Measurements from ENCODE around the gene PACRG.

Gene PACRG

DNA sequence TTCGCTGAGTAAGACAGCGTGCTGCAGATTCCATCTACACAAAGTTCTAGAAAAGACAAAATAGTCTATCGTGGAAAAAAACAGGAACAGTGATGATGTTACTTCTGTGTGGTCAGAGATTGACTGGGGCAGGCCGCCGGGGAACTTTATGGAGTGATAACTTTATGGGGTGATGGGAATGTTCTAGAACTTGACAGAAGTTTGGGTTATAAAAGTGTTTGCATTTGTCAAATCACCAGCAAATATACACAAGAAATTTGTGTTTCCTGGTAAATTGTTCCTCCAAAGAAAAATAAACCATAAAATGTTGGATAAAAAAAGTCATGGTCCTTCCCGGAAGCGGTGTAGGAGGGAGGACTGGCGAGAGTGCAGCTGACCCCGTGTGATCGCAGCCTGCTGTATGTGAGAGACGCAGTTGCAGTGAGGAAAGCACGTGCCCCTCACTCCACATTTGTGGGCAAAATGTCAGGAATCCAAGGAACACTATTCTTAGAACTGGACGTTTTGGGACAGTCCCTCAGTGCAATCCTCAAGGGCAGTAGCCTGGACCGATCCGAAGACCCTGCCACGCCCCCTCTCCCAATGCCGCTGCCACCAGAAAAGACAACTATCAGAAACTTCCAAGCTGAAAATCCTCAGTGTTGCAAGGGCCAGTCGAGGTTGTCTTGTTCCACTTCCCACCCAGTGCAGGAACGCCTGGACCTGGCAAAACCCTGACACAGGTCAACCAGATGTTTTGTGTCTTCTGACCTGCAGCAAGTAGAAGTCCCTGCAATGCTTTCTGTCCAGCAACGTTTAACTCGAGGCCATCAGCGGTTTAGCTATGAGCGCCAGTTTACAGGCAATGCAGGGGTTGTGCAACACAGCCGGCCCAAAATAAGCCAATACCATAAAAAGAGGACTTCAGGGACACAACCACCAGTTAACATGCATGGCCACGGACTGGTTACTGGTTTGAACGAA is 606.2 kb downstream of the PACRG start:
- Mint-ChIP-seq H3K27me3 (peaks cover 25% of the 10 kb centered on the region), H3K9me3 (no peaks in the 10 kb centered on the region), H3K27ac (no peak overlapping the region), H3K36me3 (no peaks in the 10 kb centered on the region), H3K4me3 (no peak overlapping the region), H3K4me1 (peaks cover 3% of the 10 kb centered on the region)
- ATAC-seq (ENCODE audit: low read depth) (no peak), DNase-seq (ENCODE audit: low spot score in 2 of 2) (no peak)

DNA sequence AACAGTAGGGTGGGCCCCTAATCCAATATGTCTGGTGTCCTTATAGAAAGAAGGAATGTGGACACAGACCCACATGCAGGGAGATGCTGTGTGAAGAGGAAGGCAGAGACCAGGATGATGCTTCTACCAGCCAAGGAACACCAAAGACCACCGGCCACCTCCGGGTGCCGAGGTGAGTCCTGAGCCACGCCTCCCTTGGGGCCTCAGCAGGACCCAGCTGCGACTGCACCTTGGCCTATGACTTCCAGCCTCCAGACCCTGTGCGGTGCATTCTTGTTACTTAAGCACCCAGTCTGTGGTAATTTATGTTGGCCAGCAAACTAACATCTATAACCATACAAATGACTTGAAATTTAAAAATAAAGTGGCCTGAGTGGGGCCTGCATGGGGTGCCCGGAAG is 607.3 kb downstream of the PACRG start:
- Mint-ChIP-seq H3K27me3 (peaks cover 25% of the 10 kb centered on the region), H3K4me1 (peaks cover 3% of the 10 kb centered on the region), H3K4me3 (no peak overlapping the region), H3K36me3 (no peaks in the 10 kb centered on the region), H3K27ac (no peak overlapping the region), H3K9me3 (no peaks in the 10 kb centered on the region)
- no peak for DNase-seq (ENCODE audit: low spot score in 2 of 2)
- ATAC-seq (ENCODE audit: low read depth), result no peak

DNA sequence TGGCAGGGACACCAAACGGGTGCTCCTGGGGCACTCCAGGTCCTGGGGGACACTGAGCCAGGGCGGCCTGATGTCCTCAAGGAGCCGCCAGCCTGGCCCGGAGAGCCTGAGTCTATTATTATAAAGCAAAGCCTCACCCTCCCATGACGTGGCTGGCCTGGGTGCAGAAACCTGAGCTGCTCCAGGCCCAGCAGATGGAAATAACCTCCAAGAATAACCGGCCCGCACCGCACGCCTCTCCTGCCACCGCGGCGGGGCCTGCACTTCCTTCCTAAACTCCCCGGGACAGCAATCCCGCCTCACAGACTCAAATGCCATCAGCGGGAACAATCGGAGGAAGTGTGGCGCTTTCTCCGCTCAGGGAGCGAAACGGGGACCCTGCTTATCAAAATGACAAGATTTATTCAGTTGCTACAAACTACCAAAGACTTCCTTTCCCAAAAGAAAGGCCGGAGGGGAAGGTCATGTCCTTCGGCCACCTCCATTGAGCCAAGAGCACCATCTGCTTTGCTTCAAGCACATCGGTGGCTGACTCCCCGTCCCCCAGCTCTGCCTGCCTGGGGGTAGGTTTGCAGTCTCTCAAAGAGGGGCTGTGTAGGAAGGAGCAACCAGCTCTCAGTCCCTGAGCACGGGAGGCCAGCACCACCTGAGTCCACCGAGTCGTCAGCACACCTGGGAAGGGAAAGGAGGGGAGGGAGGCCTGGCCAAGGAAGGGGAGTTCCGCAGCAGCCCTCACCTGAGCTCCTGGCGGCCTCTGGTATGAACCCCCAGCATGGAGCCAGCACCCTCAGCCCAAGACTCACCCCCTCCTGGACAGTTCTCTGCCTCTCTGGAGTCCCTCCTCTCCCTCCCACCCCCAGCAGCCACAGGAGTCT is 608.1 kb downstream of the PACRG start:
- Mint-ChIP-seq H3K27me3 (peaks cover 27% of the 10 kb centered on the region), H3K27ac (no peak overlapping the region), H3K36me3 (no peaks in the 10 kb centered on the region), H3K4me1 (peaks cover 3% of the 10 kb centered on the region), H3K4me3 (no peak overlapping the region), H3K9me3 (no peaks in the 10 kb centered on the region)
- ATAC-seq (ENCODE audit: low read depth) (no peak), DNase-seq (ENCODE audit: low spot score in 2 of 2) (no peak)

DNA sequence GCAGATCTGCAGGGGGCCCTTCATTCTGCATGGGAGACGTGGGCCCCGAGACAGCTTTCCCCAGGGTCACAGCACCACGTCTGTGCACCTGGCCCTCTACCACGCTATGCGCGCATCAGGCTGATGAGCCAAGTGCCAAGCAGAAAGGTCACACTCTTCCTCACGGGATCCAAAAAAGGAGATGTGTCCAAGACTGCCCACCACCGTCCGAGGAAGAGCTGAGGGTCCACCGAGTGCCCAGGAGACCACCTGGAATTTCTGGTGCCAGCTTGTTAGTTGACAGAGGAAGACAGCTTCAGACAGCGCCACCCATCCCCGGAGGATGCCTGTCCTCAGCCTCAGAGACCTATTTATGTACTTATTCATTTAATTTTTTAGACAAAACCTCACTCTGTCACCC is 609.2 kb downstream of the PACRG start:
- Mint-ChIP-seq H3K36me3 (no peaks in the 10 kb centered on the region), H3K4me1 (peaks cover 3% of the 10 kb centered on the region), H3K4me3 (no peak overlapping the region), H3K27me3 (peaks cover 25% of the 10 kb centered on the region), H3K9me3 (no peaks in the 10 kb centered on the region), H3K27ac (no peak overlapping the region)
- ATAC-seq (ENCODE audit: low read depth), result no peak
- no peak for DNase-seq (ENCODE audit: low spot score in 2 of 2)

DNA sequence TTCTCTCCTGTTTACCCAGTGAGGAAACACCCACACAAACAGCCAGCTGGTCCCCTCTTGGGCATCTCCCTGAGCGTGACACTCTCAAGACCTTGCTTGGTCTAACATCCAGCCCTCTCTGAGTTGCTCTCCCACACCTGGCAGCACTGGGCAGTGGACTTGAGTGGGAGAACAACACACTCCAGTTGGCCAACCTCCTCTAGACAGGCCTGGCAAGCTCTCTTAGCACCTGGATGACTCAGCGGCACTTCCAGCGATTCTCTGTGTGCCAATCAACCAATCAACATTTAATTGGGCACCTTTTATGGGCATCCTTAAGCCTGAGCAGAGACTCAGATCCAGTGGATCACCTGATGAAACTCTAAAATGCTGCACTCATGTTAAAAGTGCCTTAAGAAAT is 610.2 kb downstream of the PACRG start:
- ATAC-seq (ENCODE audit: low read depth) (no peak), DNase-seq (ENCODE audit: low spot score in 2 of 2) (no peak)
- H3K27ac Mint-ChIP-seq, result no peak overlapping the region
- H3K9me3 Mint-ChIP-seq, result no peaks in the 10 kb centered on the region
- H3K36me3 Mint-ChIP-seq, result no peaks in the 10 kb centered on the region
- peaks cover 20% of the 10 kb centered on the region for H3K27me3 Mint-ChIP-seq
- peaks cover 3% of the 10 kb centered on the region for H3K4me1 Mint-ChIP-seq
- H3K4me3 Mint-ChIP-seq, result no peak overlapping the region

DNA sequence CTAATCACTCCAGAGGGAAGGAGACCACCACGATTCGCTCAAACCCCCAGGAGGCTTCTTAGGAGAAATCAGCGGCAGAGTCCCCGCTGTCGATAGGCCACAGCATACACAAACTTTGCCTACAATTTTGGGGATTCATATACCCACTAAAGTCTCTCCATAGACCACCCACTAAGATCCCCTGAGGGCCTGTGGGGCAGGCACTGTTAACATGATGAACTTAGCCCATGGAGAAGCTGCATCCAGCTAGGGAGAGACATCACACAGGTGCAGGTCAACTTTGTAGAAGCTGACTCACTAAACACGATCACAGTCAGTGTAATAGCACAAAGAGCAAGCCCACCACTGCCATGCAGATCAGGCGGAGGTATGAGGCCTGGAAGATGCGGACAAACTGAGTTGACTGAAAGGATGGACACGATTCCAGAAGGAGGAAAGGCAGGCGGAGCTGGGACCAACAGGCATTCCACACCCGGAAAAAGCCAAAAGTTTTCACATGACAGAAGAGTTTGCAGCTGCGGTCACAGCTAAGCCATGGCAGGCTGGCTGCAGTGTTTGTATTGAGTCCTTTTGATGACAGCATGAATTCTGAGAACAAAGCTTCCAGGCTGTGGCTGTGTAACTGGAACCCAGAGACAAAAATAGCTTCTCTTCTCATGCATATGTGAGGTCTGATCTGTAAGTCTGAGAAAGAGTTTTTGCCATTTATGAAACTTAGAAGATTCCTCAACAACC is 611.1 kb downstream of the PACRG start:
- peaks cover 19% of the 10 kb centered on the region for H3K27me3 Mint-ChIP-seq
- DNase-seq (ENCODE audit: low spot score in 2 of 2), result no peak
- no peak overlapping the region for H3K27ac Mint-ChIP-seq
- H3K9me3 Mint-ChIP-seq, result no peaks in the 10 kb centered on the region
- H3K36me3 Mint-ChIP-seq, result no peaks in the 10 kb centered on the region
- ATAC-seq (ENCODE audit: low read depth), result no peak
- H3K4me3 Mint-ChIP-seq, result no peak overlapping the region
- H3K4me1 Mint-ChIP-seq, result peaks cover 3% of the 10 kb centered on the region

DNA sequence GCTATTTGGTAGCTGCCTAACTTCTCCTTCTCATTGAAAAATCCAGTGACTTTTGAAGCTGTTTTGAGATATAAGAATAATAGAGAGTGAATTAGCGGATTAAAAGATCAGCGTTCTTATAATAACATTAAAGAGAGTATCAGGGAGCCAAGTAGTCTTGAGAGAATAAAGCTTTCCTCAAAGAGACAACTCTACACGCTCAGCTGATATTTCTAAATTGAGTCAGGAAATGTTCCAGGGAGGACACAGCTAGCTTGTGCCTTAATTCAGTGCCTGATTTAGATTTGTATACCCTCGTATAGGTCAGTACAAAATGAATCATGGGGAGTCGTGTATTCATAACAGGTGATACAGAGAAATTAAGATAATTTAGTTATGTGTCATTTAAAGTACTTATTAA is 611.7 kb downstream of the PACRG start:
- H3K36me3 Mint-ChIP-seq, result no peaks in the 10 kb centered on the region
- no peaks in the 10 kb centered on the region for H3K9me3 Mint-ChIP-seq
- H3K4me1 Mint-ChIP-seq, result peaks cover 3% of the 10 kb centered on the region
- no peak overlapping the region for H3K4me3 Mint-ChIP-seq
- ATAC-seq (ENCODE audit: low read depth) (no peak), DNase-seq (ENCODE audit: low spot score in 2 of 2) (no peak)
- H3K27ac Mint-ChIP-seq, result no peak overlapping the region
- H3K27me3 Mint-ChIP-seq, result peaks cover 16% of the 10 kb centered on the region

DNA sequence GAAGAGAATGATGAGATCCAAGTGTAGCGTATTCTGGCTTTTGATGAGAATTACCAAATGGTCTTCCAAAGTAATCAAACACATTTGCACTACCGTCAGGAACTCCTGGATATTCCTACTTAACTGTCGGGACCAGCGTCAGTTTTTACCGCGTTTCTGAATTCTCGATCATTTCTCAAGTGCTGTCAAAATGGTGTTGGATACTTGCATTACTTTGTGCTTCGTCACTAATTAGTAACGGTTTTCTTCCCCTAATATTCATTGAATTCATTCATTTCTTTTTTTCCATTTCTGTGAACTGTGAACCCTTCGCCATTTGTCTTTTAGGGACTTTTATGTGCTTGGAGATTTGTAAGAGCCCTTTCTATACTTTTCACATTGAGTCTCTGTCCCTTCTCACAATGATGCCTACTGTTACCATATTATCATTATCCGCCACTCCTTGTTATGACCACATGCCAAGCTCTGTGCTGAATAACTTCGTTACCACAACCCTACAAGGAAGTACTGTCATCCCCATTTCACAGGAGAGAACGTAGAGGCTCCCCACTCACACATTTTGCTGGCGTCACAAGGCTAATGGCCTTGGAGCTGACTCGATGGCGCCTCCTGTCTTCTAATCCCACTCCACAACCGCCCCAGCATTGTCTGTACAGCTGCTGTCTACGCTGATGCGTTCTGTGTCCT is 612.6 kb downstream of the PACRG start:
- Mint-ChIP-seq H3K27me3 (peaks cover 12% of the 10 kb centered on the region), H3K9me3 (no peaks in the 10 kb centered on the region), H3K4me1 (peaks cover 3% of the 10 kb centered on the region), H3K27ac (no peak overlapping the region), H3K36me3 (no peaks in the 10 kb centered on the region), H3K4me3 (no peak overlapping the region)
- ATAC-seq (ENCODE audit: low read depth) (no peak), DNase-seq (ENCODE audit: low spot score in 2 of 2) (no peak)

DNA sequence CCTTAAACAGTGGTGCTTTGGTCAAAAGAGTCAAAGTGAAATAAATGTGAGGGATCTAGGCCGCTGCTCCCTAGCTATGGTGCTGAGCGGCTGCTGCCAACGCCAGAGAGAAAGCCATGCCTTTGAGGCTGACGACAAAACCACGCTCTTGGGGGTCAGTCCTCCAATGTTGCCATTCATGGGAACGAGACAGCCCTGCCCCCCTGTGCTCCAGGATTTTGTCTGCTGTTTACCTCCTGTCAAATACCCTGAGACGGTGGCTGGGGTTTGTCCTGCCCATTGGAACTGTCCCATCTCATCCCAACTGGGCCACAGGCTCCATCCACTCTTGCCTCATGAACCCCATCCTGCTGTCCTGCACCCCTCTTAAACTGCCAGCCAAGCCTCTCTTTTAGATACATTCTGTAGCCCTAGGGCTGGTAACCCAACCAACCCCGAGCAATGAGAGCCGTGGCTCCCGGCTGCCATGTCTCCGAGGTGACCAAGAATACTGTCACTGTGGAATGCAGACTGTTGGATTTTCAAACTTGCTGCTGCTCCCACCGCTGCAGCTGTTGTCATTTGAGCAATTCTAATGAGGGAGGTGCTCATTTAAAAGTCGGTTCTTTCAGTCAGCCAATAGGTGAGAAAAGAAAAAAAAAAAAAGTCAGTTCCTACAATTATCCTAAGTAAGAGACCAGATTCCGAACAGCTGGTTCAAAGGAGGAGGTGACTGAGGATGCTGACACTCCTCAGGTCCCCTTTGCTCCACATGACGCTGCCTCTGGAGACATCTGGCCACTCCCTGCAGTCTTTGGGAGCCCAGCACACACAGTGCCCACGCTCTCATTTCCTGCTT is 613.7 kb downstream of the PACRG start:
- Mint-ChIP-seq H3K27ac (no peak overlapping the region), H3K36me3 (no peaks in the 10 kb centered on the region), H3K9me3 (no peaks in the 10 kb centered on the region), H3K4me1 (peaks cover 2% of the 10 kb centered on the region), H3K27me3 (peaks cover 10% of the 10 kb centered on the region), H3K4me3 (no peak overlapping the region)
- DNase-seq (ENCODE audit: low spot score in 2 of 2), result no peak
- ATAC-seq (ENCODE audit: low read depth), result no peak

DNA sequence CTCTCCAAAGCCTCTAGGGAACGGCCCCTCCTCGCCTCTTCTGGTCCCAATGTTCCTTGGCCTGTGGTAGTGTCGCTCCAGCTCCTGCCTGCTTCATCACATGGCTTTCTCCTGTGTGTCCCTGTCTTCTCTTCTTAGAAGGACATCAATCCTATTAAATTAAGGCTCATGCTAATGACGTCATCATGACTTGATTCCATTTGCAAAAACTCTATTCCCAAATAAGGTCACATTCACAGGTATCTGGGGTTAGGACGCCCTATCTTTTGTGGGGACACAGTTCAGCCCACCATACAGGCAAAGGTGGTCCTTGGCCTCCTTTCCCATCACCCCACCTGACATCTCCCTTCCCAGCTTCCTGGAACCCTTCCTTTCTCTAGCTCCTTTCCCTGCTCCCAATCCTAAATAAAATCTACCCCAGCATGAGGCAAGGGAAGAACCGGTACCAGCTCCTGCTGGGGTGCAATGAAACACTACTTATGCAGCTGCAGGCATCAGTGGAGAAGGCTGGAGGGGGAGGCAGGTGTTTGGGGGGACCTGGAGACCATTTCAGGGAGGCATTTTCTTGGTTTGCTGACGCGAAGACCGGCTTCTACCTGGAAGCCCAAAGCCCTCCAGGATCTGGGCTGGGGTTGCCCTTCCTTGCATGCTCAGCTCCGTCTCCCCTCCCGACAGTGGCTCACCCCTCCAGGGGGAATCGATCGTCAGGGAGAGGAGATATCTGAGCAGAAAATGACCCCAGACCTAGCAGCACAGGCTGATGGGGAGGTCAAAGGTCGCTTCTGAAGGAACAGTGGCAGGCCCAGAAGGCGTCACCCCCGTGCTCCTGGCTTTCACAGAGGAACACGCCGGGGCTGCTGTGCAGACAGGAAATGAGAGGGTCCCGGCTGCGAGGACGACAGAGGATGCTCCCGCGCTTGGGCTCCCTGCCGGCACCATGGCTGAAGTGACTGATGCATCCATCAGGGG is 615.1 kb downstream of the PACRG start:
- Mint-ChIP-seq H3K27ac (no peak overlapping the region), H3K4me3 (no peak overlapping the region), H3K9me3 (no peaks in the 10 kb centered on the region), H3K27me3 (peaks cover 3% of the 10 kb centered on the region), H3K36me3 (no peaks in the 10 kb centered on the region), H3K4me1 (no peaks in the 10 kb centered on the region)
- DNase-seq (ENCODE audit: low spot score in 2 of 2) (no peak), ATAC-seq (ENCODE audit: low read depth) (no peak)

DNA sequence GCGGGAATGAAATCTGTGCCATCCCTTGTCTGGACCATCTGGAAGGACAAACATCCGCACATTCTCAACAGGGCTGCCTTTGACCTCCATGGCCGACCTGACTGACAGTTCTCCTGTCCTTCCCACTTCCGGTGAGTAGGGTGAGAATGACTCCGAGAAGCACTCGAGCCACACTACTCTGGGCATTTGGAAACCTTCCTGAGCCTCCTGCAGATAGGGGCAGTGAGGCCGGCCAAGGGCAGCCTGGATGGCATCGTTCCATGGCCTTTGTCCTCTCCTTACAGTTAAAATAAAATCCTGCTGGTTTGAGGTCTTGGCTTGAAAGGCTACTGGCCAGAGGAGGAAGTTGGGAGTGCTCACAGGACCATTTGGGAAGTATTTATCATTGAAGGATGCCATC is 615.8 kb downstream of the PACRG start:
- DNase-seq (ENCODE audit: low spot score in 2 of 2) (no peak), ATAC-seq (ENCODE audit: low read depth) (no peak)
- H3K36me3 Mint-ChIP-seq, result no peaks in the 10 kb centered on the region
- H3K27ac Mint-ChIP-seq, result no peak overlapping the region
- no peaks in the 10 kb centered on the region for H3K9me3 Mint-ChIP-seq
- H3K4me1 Mint-ChIP-seq, result no peaks in the 10 kb centered on the region
- H3K4me3 Mint-ChIP-seq, result no peak overlapping the region
- peaks cover 2% of the 10 kb centered on the region for H3K27me3 Mint-ChIP-seq

DNA sequence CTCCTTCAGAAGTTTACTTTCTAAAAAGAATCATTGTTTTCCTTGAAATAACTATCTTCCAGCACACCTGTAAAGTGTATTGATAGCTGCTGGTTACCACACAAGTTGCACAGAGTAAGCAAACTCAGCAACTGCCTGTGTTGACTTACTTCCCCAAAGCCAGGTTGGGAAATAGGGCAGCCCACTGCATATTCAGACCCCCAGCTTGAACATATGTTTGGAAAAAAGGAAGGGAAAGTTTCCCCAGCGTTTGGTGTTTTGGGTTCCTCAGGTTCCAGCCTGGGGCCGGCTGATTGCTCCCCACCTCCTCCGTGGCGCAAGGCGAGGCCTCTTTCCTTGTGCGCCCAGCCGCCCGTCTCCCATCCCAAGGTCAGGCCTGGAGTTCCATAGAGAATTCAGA is 616.6 kb downstream of the PACRG start:
- H3K9me3 Mint-ChIP-seq, result no peaks in the 10 kb centered on the region
- peaks cover 2% of the 10 kb centered on the region for H3K27me3 Mint-ChIP-seq
- H3K4me3 Mint-ChIP-seq, result no peak overlapping the region

More for the DNA sequence above, 616.6 kb downstream of the PACRG start:
- Mint-ChIP-seq H3K36me3 (no peaks in the 10 kb centered on the region), H3K4me1 (no peaks in the 10 kb centered on the region), H3K27ac (no peak overlapping the region)
- no peak for DNase-seq (ENCODE audit: low spot score in 2 of 2)
- no peak for ATAC-seq (ENCODE audit: low read depth)

Measured in memory B cell (primary cell).